Measurements from ENCODE around the gene B4GALT1.

DNA sequence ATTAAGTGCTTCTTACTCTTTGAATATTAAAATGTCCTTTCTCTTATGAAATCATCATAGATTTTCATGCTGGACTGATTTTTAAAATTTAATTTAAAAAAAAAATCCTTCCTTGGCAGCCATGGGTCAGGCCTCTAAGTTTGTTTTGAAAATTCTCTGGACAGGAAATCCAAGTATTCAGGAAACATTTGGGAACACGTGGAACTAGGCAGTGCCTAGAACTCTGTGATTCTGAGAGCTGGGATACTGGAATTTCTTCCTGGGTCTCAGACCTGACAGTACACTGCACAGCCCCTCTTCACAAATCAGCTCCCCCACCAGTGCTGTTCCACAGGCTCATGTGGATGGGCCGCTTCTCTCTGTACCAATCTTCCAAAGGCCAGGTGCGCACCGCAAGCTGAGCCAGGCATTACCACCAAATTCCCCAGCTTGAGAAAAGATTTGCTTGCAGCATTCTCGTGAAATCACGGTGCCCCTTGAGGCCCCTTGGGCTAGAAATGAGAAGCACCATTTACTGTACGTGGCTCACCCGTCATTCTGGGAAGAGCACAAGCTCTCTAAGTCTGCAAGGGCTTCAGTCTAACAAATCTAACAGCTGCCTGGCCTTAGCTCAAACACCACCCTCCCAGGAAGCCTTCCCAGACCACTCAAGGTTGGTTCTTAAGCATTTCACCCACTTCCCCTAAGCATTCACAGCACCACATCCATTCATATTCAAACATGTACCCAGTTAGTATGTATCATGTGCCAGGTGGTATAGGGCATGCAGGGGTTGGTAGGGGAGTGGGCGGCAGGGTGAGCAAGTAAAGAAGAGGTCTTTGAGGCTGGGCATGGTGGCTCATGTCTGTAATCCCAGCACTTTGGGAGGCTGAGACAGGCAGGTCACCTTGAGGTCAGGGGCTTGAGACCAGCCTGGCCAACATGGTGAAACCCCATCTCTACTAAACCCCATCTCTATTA is 26.5 kb downstream of the B4GALT1 start:
- TF ChIP-seq EZH2 (IDR thresholded peaks at IDR 0.05; ENCODE audit: low read length, missing control alignments): no peak
- TF ChIP-seq, protein P1, sequence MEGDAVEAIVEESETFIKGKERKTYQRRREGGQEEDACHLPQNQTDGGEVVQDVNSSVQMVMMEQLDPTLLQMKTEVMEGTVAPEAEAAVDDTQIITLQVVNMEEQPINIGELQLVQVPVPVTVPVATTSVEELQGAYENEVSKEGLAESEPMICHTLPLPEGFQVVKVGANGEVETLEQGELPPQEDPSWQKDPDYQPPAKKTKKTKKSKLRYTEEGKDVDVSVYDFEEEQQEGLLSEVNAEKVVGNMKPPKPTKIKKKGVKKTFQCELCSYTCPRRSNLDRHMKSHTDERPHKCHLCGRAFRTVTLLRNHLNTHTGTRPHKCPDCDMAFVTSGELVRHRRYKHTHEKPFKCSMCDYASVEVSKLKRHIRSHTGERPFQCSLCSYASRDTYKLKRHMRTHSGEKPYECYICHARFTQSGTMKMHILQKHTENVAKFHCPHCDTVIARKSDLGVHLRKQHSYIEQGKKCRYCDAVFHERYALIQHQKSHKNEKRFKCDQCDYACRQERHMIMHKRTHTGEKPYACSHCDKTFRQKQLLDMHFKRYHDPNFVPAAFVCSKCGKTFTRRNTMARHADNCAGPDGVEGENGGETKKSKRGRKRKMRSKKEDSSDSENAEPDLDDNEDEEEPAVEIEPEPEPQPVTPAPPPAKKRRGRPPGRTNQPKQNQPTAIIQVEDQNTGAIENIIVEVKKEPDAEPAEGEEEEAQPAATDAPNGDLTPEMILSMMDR (conservative IDR thresholded peaks at IDR 0.05 in 1 of 2, IDR thresholded peaks at IDR 0.05 in 1 of 2; ENCODE audit: low read depth in 1 of 2, low read length in 2 of 2): no peak
